LNCAP (cell line): Measurements from ENCODE around the gene CNKSR1.

Experiments
- CTCF ChIP-seq: fragments of 450-650 bp; IDR thresholded peaks from 2 replicates; pipeline ENCODE4 v1.5.1; 2017; ENCODE audit warnings: mild to moderate bottlenecking

CNKSR1 gene

GRCh38 chr1:26213335-26213905, 36.1 kb downstream of the CNKSR1 start:
- no peak for TF ChIP-seq CTCF

DNA sequence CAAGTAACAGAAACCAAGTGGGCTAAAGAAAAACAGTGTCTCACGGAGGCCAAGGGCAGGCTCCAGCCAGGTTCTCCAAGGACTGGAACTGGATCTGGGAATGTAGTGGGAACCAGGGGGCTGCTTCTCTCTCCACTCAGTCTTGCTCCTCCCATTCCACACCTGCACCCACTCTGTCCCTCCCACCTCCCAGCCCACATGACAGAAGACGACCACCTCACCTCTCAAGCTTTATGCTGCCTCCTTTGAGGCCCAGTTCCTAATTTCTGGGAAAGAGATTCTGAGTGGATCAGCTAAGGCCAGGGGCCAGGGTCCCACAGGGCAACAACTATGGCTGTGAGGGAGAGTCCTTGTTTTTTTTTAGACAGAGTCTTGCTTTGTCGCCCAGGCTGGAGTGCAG, 38.0 kb downstream of the CNKSR1 start:
- no peak for TF ChIP-seq CTCF

GRCh38 chr1:26218906-26219494, 41.7 kb downstream of the CNKSR1 start:
- no peak for TF ChIP-seq CTCF

- TF ChIP-seq CTCF, result no peak
Observed at GRCh38 chr1:26220199-26220912, 43.1 kb downstream of the CNKSR1 start.

GRCh38 chr1:26221094-26221493, 43.8 kb downstream of the CNKSR1 start:
- no peak for TF ChIP-seq CTCF

DNA sequence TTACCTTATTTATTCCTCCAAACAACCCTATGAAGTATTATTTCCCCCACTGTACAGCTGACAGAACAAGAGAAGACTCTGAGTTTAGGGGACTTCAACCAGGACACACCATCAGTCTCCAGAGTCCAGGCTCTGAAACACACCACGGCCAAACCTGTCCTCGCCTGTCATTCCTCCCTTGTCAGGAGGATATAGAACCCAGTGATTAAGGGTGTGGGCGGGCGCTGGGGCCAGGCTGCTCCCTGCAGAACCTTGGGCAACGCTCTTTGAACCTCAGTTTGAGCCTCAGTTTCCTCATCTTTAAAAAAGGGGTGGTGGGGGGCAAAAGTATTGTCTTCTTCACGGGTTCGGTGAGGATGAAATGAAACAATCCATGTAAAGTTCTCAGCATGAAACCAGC, 47.3 kb downstream of the CNKSR1 start:
- TF ChIP-seq CTCF, result no peak

DNA sequence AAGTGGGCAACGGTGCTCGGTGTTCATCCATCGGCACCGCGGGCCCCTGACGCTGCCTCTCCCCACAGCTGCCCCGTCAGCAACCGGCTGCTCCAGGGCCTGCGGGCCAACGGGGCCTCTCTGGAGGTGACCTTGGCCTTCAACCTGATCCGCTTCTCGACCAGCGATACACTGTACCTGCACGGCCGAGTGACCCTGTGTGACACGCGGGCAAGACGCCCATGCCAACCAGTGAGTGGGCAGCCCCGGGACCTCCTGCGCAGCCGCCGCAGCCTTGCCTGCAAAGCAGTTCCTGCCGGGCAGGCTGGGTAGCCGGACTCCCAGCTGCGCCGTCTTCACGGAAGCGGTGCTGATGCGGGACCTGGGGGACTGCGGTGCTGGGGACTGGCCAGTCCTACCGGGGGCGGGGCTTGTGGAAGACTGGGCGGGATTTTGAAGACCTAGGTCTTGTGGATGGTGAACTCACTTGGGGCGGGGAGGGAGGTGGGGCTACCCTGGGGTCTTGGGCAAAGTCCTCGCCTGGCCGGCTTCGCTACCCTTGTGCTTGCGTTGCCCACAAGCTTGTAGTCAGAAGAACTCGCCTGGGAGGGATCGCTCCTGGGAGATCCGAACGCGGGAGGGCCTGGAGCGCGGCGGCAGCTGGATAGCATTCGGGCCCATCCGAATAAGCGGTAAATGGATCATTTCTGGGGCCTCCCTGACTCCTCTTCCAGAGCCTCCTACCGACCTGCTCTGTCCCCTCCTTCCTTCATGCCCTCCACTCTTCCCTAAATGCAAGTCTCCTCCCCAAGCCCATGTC, 47.9 kb downstream of the CNKSR1 start:
- TF ChIP-seq CTCF, result no peak
